Endothelial cell (in vitro differentiated cells): ENCODE results near the gene ADARB2. TPM values are rescaled to one million over a fixed set of nuclear protein-coding genes. Genes with fewer than 3 reads are reported as not detected.

ENCODE experiments used
- DNase-seq: peaks from one replicate; pipeline ENCODE4 v3.0.0; 2021; ENCODE audit warnings: low spot score
- H3K27ac Mint-ChIP-seq: one replicate; pipeline ENCODE4 v1.8.0; 2021; ENCODE audit warnings: mixed read lengths, inconsistent platforms; ENCODE audit not compliant: unreplicated experiment
- H3K27me3 Mint-ChIP-seq: one replicate; pipeline ENCODE4 v1.8.0; 2021; ENCODE audit warnings: mild to moderate bottlenecking, moderate library complexity, mixed read lengths, inconsistent platforms; ENCODE audit not compliant: unreplicated experiment
- H3K36me3 Mint-ChIP-seq: one replicate; pipeline ENCODE4 v1.8.0; 2021; ENCODE audit warnings: mild to moderate bottlenecking, low read depth, mixed read lengths, inconsistent platforms; ENCODE audit not compliant: unreplicated experiment
- H3K4me1 Mint-ChIP-seq: one replicate; pipeline ENCODE4 v1.8.0; 2021; ENCODE audit warnings: mild to moderate bottlenecking, mixed read lengths, inconsistent platforms; ENCODE audit not compliant: unreplicated experiment
- H3K4me3 Mint-ChIP-seq: one replicate; pipeline ENCODE4 v1.8.0; 2021; ENCODE audit warnings: mild to moderate bottlenecking, mixed read lengths, inconsistent platforms; ENCODE audit not compliant: unreplicated experiment
- H3K9me3 Mint-ChIP-seq: one replicate; pipeline ENCODE4 v1.8.0; 2021; ENCODE audit warnings: mixed read lengths, inconsistent platforms; ENCODE audit not compliant: unreplicated experiment
- total RNA-seq: library from RNA; stranded (reverse); fragmentation: NEBNext Ultra II Directional; extraction: Animal tissue kit (Norgen Biotek cat#: 25700); gene quantifications from one replicate; pipeline ENCODE4 v1.2.1, GENCODE V29; 2021; ENCODE audit not compliant: unreplicated experiment
- TF ChIP-seq, protein P1 (sequence below): fragments of 200-600 bp; sonication (generic); IDR thresholded peaks from one replicate; pipeline ENCODE4 v1.5.0; 2021; ENCODE audit warnings: antibody characterized with exemption; ENCODE audit not compliant: unreplicated experiment

ADARB2 gene
- total RNA-seq, 1 donor from 2014 or later: 54.9 TPM

GRCh38 chr10:1536341-1536740 lies 201.0 kb downstream of the ADARB2 start:
- Mint-ChIP-seq H3K36me3 (no peaks in the 10 kb centered on the region), H3K27me3 (no peaks in the 10 kb centered on the region), H3K27ac (no peak overlapping the region), H3K4me1 (no peaks in the 10 kb centered on the region), H3K4me3 (no peak overlapping the region), H3K9me3 (no peaks in the 10 kb centered on the region)
- no peak for DNase-seq
- TF ChIP-seq, protein P1, sequence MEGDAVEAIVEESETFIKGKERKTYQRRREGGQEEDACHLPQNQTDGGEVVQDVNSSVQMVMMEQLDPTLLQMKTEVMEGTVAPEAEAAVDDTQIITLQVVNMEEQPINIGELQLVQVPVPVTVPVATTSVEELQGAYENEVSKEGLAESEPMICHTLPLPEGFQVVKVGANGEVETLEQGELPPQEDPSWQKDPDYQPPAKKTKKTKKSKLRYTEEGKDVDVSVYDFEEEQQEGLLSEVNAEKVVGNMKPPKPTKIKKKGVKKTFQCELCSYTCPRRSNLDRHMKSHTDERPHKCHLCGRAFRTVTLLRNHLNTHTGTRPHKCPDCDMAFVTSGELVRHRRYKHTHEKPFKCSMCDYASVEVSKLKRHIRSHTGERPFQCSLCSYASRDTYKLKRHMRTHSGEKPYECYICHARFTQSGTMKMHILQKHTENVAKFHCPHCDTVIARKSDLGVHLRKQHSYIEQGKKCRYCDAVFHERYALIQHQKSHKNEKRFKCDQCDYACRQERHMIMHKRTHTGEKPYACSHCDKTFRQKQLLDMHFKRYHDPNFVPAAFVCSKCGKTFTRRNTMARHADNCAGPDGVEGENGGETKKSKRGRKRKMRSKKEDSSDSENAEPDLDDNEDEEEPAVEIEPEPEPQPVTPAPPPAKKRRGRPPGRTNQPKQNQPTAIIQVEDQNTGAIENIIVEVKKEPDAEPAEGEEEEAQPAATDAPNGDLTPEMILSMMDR: no peak

GRCh38 chr10:1535301-1535965 lies 201.9 kb downstream of the ADARB2 start:
- no peak for DNase-seq
- Mint-ChIP-seq H3K9me3 (no peaks in the 10 kb centered on the region), H3K36me3 (no peaks in the 10 kb centered on the region), H3K4me1 (no peaks in the 10 kb centered on the region), H3K27me3 (peaks cover 3% of the 10 kb centered on the region), H3K4me3 (no peak overlapping the region), H3K27ac (no peak overlapping the region)
- TF ChIP-seq, protein P1: no peak

DNA sequence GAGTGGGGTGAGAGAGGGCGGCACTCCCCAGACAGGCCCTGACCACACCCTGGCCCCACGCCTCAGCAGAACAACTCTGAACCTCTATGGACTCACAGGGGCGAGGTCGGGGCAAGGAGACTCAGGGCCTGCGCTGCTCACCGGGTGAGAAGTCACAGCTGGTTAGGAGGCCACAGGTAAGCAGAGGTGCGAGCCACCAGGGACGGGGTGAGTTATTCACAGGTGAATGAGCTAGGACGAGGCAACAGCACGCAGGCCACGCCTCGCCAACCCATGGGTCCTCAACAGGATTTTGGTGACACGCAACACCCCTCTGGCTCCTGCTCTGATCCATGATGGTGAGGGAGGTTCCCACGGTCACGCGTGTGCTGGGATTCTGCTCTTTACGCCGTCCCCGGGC lies 202.5 kb downstream of the ADARB2 start:
- Mint-ChIP-seq H3K27ac (no peak overlapping the region), H3K27me3 (peaks cover 7% of the 10 kb centered on the region), H3K4me1 (no peaks in the 10 kb centered on the region), H3K4me3 (no peak overlapping the region), H3K36me3 (no peaks in the 10 kb centered on the region), H3K9me3 (no peaks in the 10 kb centered on the region)
- DNase-seq: no peak
- TF ChIP-seq, protein P1: no peak

- H3K27me3 Mint-ChIP-seq: peaks cover 9% of the 10 kb centered on the region
- no peak overlapping the region for H3K4me3 Mint-ChIP-seq
- H3K9me3 Mint-ChIP-seq: no peaks in the 10 kb centered on the region
- no peak overlapping the region for H3K27ac Mint-ChIP-seq
- H3K4me1 Mint-ChIP-seq: no peaks in the 10 kb centered on the region
- no peak for DNase-seq
- TF ChIP-seq, protein P1: no peak
- no peaks in the 10 kb centered on the region for H3K36me3 Mint-ChIP-seq
Observed at GRCh38 chr10:1532636-1533035, 204.7 kb downstream of the ADARB2 start.

DNA sequence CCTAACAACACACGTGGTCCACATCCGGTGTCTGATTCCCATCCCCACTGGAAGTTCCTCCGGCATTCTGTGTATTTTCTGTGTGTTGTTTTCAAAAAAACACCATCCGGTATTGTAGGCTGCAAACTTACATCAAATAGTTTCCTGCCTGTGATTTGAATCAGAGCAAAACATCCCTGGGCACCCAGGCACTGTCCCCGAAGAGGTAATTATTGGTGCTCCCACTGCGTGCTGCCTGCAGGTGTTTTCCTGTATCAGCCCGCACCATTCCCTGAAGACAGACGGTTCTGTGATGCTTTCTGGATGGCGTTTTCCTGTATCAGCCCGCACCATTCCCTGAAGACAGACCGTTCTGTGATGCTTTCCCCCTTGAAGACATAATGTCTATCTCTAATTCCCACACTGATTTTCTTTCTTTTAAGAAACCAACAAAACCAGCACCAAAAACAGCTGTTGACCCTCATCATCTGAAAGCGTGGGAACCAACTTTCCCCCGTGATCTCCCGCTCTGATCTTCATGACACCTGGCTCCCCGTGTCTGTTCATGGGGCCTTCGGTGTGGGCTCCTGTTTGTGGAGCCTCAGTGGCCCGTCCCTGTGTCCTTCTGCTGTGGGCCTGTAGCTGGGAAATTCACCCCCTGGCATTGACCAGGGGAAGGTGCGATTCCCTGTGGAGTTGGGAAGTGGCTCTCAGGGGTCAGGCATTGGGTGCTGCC lies 205.3 kb downstream of the ADARB2 start:
- Mint-ChIP-seq H3K27ac (no peak overlapping the region), H3K27me3 (peaks cover 9% of the 10 kb centered on the region), H3K4me1 (no peaks in the 10 kb centered on the region), H3K9me3 (no peaks in the 10 kb centered on the region), H3K36me3 (no peaks in the 10 kb centered on the region), H3K4me3 (no peak overlapping the region)
- no peak for DNase-seq
- TF ChIP-seq, protein P1: no peak
